ENCODE data around the gene NOTCH2.

The NOTCH2 gene

GRCh38 chr1:119943216-119943615 lies 126.2 kb downstream of the NOTCH2 start:
- DNase-seq (ENCODE audit: low read depth) = peak; percentile 14

- no peak for DNase-seq (ENCODE audit: low read depth)
These were observed 128.1 kb downstream of the NOTCH2 start for GRCh38 chr1:119941392-119941791.

- no peak for DNase-seq (ENCODE audit: low read depth)
These were observed 128.8 kb downstream of the NOTCH2 start for GRCh38 chr1:119940697-119941096.

GRCh38 chr1:119937198-119937597 lies 132.3 kb downstream of the NOTCH2 start:
- no peak for DNase-seq (ENCODE audit: low read depth)

- DNase-seq (ENCODE audit: low read depth) = no peak
These were observed 133.5 kb downstream of the NOTCH2 start for GRCh38 chr1:119935915-119936314.

- DNase-seq (ENCODE audit: low read depth) = no peak
These were observed 134.1 kb downstream of the NOTCH2 start for GRCh38 chr1:119935373-119935772.

GRCh38 chr1:119933397-119933796 lies 136.1 kb downstream of the NOTCH2 start:
- no peak for DNase-seq (ENCODE audit: low read depth)

GRCh38 chr1:119929643-119930315 lies 139.7 kb downstream of the NOTCH2 start:
- no peak for DNase-seq (ENCODE audit: low read depth)

- DNase-seq (ENCODE audit: low read depth) = no peak
These were observed 142.9 kb downstream of the NOTCH2 start for GRCh38 chr1:119926553-119926952.

- DNase-seq (ENCODE audit: low read depth) = no peak
These were observed 144.2 kb downstream of the NOTCH2 start for GRCh38 chr1:119924948-119925898.

- no peak for DNase-seq (ENCODE audit: low read depth)
These were observed 149.1 kb downstream of the NOTCH2 start for GRCh38 chr1:119920104-119920968.

GRCh38 chr1:119919241-119919640 lies 150.2 kb downstream of the NOTCH2 start:
- no peak for DNase-seq (ENCODE audit: low read depth)

- DNase-seq (ENCODE audit: low read depth) = no peak
These were observed 151.2 kb downstream of the NOTCH2 start for GRCh38 chr1:119918301-119918700.

GRCh38 chr1:119917304-119918055 lies 152.0 kb downstream of the NOTCH2 start:
- DNase-seq (ENCODE audit: low read depth) = no peak

GRCh38 chr1:119915517-119915916 lies 153.9 kb downstream of the NOTCH2 start:
- no peak for DNase-seq (ENCODE audit: low read depth)

- DNase-seq (ENCODE audit: low read depth) = no peak
These were observed 155.4 kb downstream of the NOTCH2 start for GRCh38 chr1:119914071-119914470.

GRCh38 chr1:119912963-119913362 lies 156.5 kb downstream of the NOTCH2 start:
- no peak for DNase-seq (ENCODE audit: low read depth)

- no peak for DNase-seq (ENCODE audit: low read depth)
These were observed 157.7 kb downstream of the NOTCH2 start for GRCh38 chr1:119911775-119912174.

GRCh38 chr1:119910618-119911017 lies 158.8 kb downstream of the NOTCH2 start:
- DNase-seq (ENCODE audit: low read depth) = no peak

GRCh38 chr1:119909890-119910596 lies 159.4 kb downstream of the NOTCH2 start:
- DNase-seq (ENCODE audit: low read depth) = no peak

GRCh38 chr1:119908661-119909060 lies 160.8 kb downstream of the NOTCH2 start:
- DNase-seq (ENCODE audit: low read depth) = no peak

Measured in fibroblast of the conjunctiva (primary cell).